Karpas-422 (cell line): ENCODE measurements around the gene DPH3. TPM values are rescaled to one million over a fixed set of nuclear protein-coding genes. Genes with fewer than 3 reads are reported as not detected.

Experiments used
- DNase-seq: peaks from one replicate; pipeline ENCODE4 v3.0.0-alpha.2; 2015
- H2AFZ ChIP-seq: fragments of 200-600 bp; sonication (generic); 2 replicates; pipeline ENCODE4 v1.6.1; 2014; ENCODE audit warnings: antibody characterized with exemption, low read length, mixed read lengths
- H3K27ac ChIP-seq: fragments of 200-600 bp; sonication (generic); 2 replicates; pipeline ENCODE4 v1.5.1; 2014; ENCODE audit warnings: mild to moderate bottlenecking, low read length, moderate library complexity
- H3K27me3 ChIP-seq: fragments of 200-600 bp; sonication (generic); 2 replicates; pipeline ENCODE4 v1.6.1; 2014; ENCODE audit warnings: low read length, mixed read lengths
- H3K36me3 ChIP-seq: fragments of 200-600 bp; sonication (generic); 2 replicates; pipeline ENCODE4 v1.6.1; 2014; ENCODE audit warnings: low read length, mixed read lengths; ENCODE audit not compliant: insufficient read depth
- H3K4me1 ChIP-seq: fragments of 200-600 bp; sonication (generic); 2 replicates; pipeline ENCODE4 v1.6.1; 2014; ENCODE audit warnings: mild to moderate bottlenecking, low read length, mixed read lengths
- H3K4me2 ChIP-seq: fragments of 200-600 bp; sonication (generic); 2 replicates; pipeline ENCODE4 v1.6.1; 2014; ENCODE audit warnings: low read length, low read depth, mild to moderate bottlenecking; ENCODE audit not compliant: poor library complexity, severe bottlenecking
- H3K4me3 ChIP-seq: fragments of 200-600 bp; sonication (generic); 2 replicates; pipeline ENCODE4 v1.5.1; 2014; ENCODE audit warnings: mild to moderate bottlenecking, antibody characterized with exemption, low read length, mixed read lengths
- H3K79me2 ChIP-seq: fragments of 200-600 bp; sonication (generic); 2 replicates; pipeline ENCODE4 v1.6.1; 2014; ENCODE audit warnings: mild to moderate bottlenecking, low read length, mixed read lengths
- H3K9ac ChIP-seq: fragments of 200-600 bp; sonication (generic); 2 replicates; pipeline ENCODE4 v1.6.0; 2014; ENCODE audit warnings: low read length
- H3K9me2 ChIP-seq: fragments of 200-600 bp; sonication (generic), shearing (Covaris generic); replicated peaks from 2 replicates; pipeline ENCODE4 v1.6.0; 2014; ENCODE audit warnings: mild to moderate bottlenecking, low read length, moderate library complexity; ENCODE audit not compliant: insufficient read depth
- H3K9me3 ChIP-seq: fragments of 300-700, 200-600 bp; sonication (generic); 2 replicates; pipeline ENCODE4 v1.6.1; 2014; ENCODE audit warnings: low read length, mixed read lengths
- H4K20me1 ChIP-seq: fragments of 200-600 bp; sonication (generic); 2 replicates; pipeline ENCODE4 v1.6.1; 2014; ENCODE audit warnings: mild to moderate bottlenecking, antibody characterized with exemption, low read length, low read depth; ENCODE audit not compliant: insufficient read depth
- total RNA-seq: library from RNA; depleted of rRNA; stranded (reverse); fragments of >200 nt; shearing (Covaris generic); gene quantifications from 2 replicates; pipeline ENCODE4 v1.2.3, GENCODE V29; 2014; ENCODE audit warnings: low replicate concordance

Gene DPH3
- total RNA-seq, 1 experiment from 2014 or later, result 22.2 TPM

GRCh38 chr3:16258177-16258576 lies 6.6 kb downstream of the DPH3 start:
- Histone ChIP-seq H3K9me2 (no peaks in the 10 kb centered on the region), H4K20me1 (0 out of 2 replicates have a peak, but pooled peaks cover 3% of the 10 kb centered on the region), H3K4me2 (no peak overlapping the region), H3K27ac (no peak overlapping the region), H3K79me2 (peaks cover 13% of the 10 kb centered on the region), H3K4me3 (no peak overlapping the region), H3K4me1 (peaks cover 9% of the 10 kb centered on the region), H3K27me3 (no peaks in the 10 kb centered on the region), H2AFZ (no peak overlapping the region), H3K9me3 (no peaks in the 10 kb centered on the region), H3K36me3 (peaks cover 12% of the 10 kb centered on the region; the same call in 1 of the 2 replicates), H3K9ac (no peak overlapping the region)
- DNase-seq, result no peak

GRCh38 chr3:16257309-16257708 lies 7.4 kb downstream of the DPH3 start:
- Histone ChIP-seq H3K79me2 (peaks cover 5% of the 10 kb centered on the region), H3K27ac (no peak overlapping the region), H3K4me2 (no peak overlapping the region), H3K9me3 (no peaks in the 10 kb centered on the region), H4K20me1 (0 out of 2 replicates have a peak, but pooled peaks cover 3% of the 10 kb centered on the region), H3K9ac (no peak overlapping the region), H2AFZ (no peak overlapping the region), H3K27me3 (no peaks in the 10 kb centered on the region), H3K36me3 (peaks cover 12% of the 10 kb centered on the region; the same call in 1 of the 2 replicates), H3K4me3 (no peak overlapping the region), H3K9me2 (no peaks in the 10 kb centered on the region), H3K4me1 (peaks cover 13% of the 10 kb centered on the region)
- no peak for DNase-seq

- Histone ChIP-seq H4K20me1 (no peaks in the 10 kb centered on the region), H3K9me2 (no peaks in the 10 kb centered on the region), H3K79me2 (no peaks in the 10 kb centered on the region), H3K4me3 (no peak overlapping the region), H3K27ac (no peak overlapping the region), H3K36me3 (0 out of 2 replicates have a peak, but pooled peaks cover 7% of the 10 kb centered on the region), H3K4me2 (no peak overlapping the region), H3K27me3 (no peaks in the 10 kb centered on the region), H2AFZ (no peak overlapping the region), H3K9me3 (no peaks in the 10 kb centered on the region), H3K4me1 (peaks cover 25% of the 10 kb centered on the region), H3K9ac (no peak overlapping the region)
- DNase-seq, result no peak
Observed at GRCh38 chr3:16255726-16256125, 9.0 kb downstream of the DPH3 start.

GRCh38 chr3:16255326-16255725 lies 9.4 kb downstream of the DPH3 start:
- Histone ChIP-seq H3K9me3 (no peaks in the 10 kb centered on the region), H3K27me3 (no peaks in the 10 kb centered on the region), H3K4me1 (peaks cover 25% of the 10 kb centered on the region), H3K79me2 (no peaks in the 10 kb centered on the region), H4K20me1 (no peaks in the 10 kb centered on the region), H3K27ac (no peak overlapping the region), H3K9me2 (no peaks in the 10 kb centered on the region), H2AFZ (no peak overlapping the region), H3K9ac (no peak overlapping the region), H3K36me3 (0 out of 2 replicates have a peak, but pooled peaks cover 3% of the 10 kb centered on the region), H3K4me2 (no peak overlapping the region), H3K4me3 (no peak overlapping the region)
- DNase-seq, result no peak

GRCh38 chr3:16254916-16255315 lies 9.8 kb downstream of the DPH3 start:
- Histone ChIP-seq H3K36me3 (0 out of 2 replicates have a peak, but pooled peaks cover 3% of the 10 kb centered on the region), H3K9ac (no peak overlapping the region), H3K79me2 (no peaks in the 10 kb centered on the region), H3K4me2 (no peak overlapping the region), H3K27ac (no peak overlapping the region), H3K9me3 (no peaks in the 10 kb centered on the region), H3K4me1 (peaks cover 25% of the 10 kb centered on the region), H3K4me3 (no peak overlapping the region), H3K27me3 (no peaks in the 10 kb centered on the region), H2AFZ (no peak overlapping the region), H4K20me1 (no peaks in the 10 kb centered on the region), H3K9me2 (no peaks in the 10 kb centered on the region)
- DNase-seq, result no peak

GRCh38 chr3:16253601-16254000 lies 11.1 kb downstream of the DPH3 start:
- no peak overlapping the region for H2AFZ ChIP-seq
- H3K27me3 ChIP-seq, result no peaks in the 10 kb centered on the region
- H3K36me3 ChIP-seq, result no peaks in the 10 kb centered on the region
- no peaks in the 10 kb centered on the region for H4K20me1 ChIP-seq
- no peak overlapping the region for H3K4me3 ChIP-seq
- H3K79me2 ChIP-seq, result no peaks in the 10 kb centered on the region
- no peaks in the 10 kb centered on the region for H3K9me3 ChIP-seq
- DNase-seq, result no peak
- no peaks in the 10 kb centered on the region for H3K9me2 ChIP-seq
- H3K4me2 ChIP-seq, result no peak overlapping the region
- H3K9ac ChIP-seq, result no peak overlapping the region
- no peak overlapping the region for H3K27ac ChIP-seq
- H3K4me1 ChIP-seq, result peaks cover 25% of the 10 kb centered on the region

- Histone ChIP-seq H3K4me3 (no peak overlapping the region), H3K27me3 (no peaks in the 10 kb centered on the region), H3K79me2 (no peaks in the 10 kb centered on the region), H3K9me2 (no peaks in the 10 kb centered on the region), H3K9ac (no peak overlapping the region), H4K20me1 (no peaks in the 10 kb centered on the region), H2AFZ (no peak overlapping the region), H3K27ac (no peak overlapping the region), H3K4me1 (peaks cover 25% of the 10 kb centered on the region), H3K9me3 (no peaks in the 10 kb centered on the region), H3K4me2 (peak overlapping the region; percentile 31), H3K36me3 (no peaks in the 10 kb centered on the region)
- no peak for DNase-seq
Observed at GRCh38 chr3:16252988-16253387, 11.8 kb downstream of the DPH3 start.

GRCh38 chr3:16252243-16252978 lies 12.3 kb downstream of the DPH3 start:
- Histone ChIP-seq H3K27me3 (no peaks in the 10 kb centered on the region), H4K20me1 (no peaks in the 10 kb centered on the region), H3K9ac (no peak overlapping the region), H3K27ac (no peak overlapping the region), H3K9me2 (no peaks in the 10 kb centered on the region), H3K79me2 (no peaks in the 10 kb centered on the region), H3K9me3 (no peaks in the 10 kb centered on the region), H3K4me2 (peak overlapping the region; percentile 31), H2AFZ (no peak overlapping the region), H3K4me3 (no peak overlapping the region), H3K4me1 (peaks cover 30% of the 10 kb centered on the region), H3K36me3 (no peaks in the 10 kb centered on the region)
- DNase-seq, result peak; percentile 62
